NCI-H446 (cell line): ENCODE results near the gene KCNIP3.
"Not testable (repeated sequence)": the region's sequence is repeated elsewhere in the genome, so short reads cannot be mapped to it uniquely, and the experiment has no call there.

Experiments used
- DNase-seq, 2 experiments: peaks; one replicate each; lab custom pipeline; 2025; lab: John Stamatoyannopoulos, UW

The KCNIP3 gene

GRCh38 chr2:95372216-95372829 lies 75.2 kb downstream of the KCNIP3 start:
- no peak for DNase-seq

GRCh38 chr2:95372845-95373244 lies 75.7 kb downstream of the KCNIP3 start:
- DNase-seq, result no peak

- DNase-seq, result no peak
These were observed 76.9 kb downstream of the KCNIP3 start for GRCh38 chr2:95374029-95374428.

- DNase-seq, result no peak
These were observed 77.3 kb downstream of the KCNIP3 start for GRCh38 chr2:95374451-95374920.

GRCh38 chr2:95374921-95375471 lies 77.8 kb downstream of the KCNIP3 start:
- no peak for DNase-seq

GRCh38 chr2:95375532-95376150 lies 78.5 kb downstream of the KCNIP3 start:
- no peak for DNase-seq

GRCh38 chr2:95376311-95377215 lies 79.4 kb downstream of the KCNIP3 start:
- DNase-seq, result no peak

- DNase-seq, result no peak
These were observed 80.3 kb downstream of the KCNIP3 start for GRCh38 chr2:95377216-95378123.

GRCh38 chr2:95378281-95378680 lies 81.1 kb downstream of the KCNIP3 start:
- DNase-seq, result not testable (repeated sequence)

GRCh38 chr2:95379371-95379831 lies 82.3 kb downstream of the KCNIP3 start:
- no peak for DNase-seq

- no peak for DNase-seq
These were observed 83.1 kb downstream of the KCNIP3 start for GRCh38 chr2:95380280-95380679.

- DNase-seq, result no peak
These were observed 83.6 kb downstream of the KCNIP3 start for GRCh38 chr2:95380731-95381130.

GRCh38 chr2:95381212-95382191 lies 84.4 kb downstream of the KCNIP3 start:
- no peak for DNase-seq

GRCh38 chr2:95382192-95382591 lies 85.0 kb downstream of the KCNIP3 start:
- no peak for DNase-seq

GRCh38 chr2:95382686-95383634 lies 85.8 kb downstream of the KCNIP3 start:
- DNase-seq, result no peak

GRCh38 chr2:95383635-95384027 lies 86.5 kb downstream of the KCNIP3 start:
- no peak for DNase-seq

- DNase-seq, result no peak
These were observed 87.9 kb downstream of the KCNIP3 start for GRCh38 chr2:95384854-95385569.

GRCh38 chr2:95385570-95385984 lies 88.4 kb downstream of the KCNIP3 start:
- no peak for DNase-seq
